Keratinocyte (primary cell): ENCODE results near the gene TENT4B.

Source experiments
- CTCF ChIP-seq, 3 experiments: IDR thresholded peaks in 1 of 3; conservative IDR thresholded peaks in 1 of 3; optimal IDR thresholded peaks in 1 of 3; 2 replicates in 2 of 3; 3 replicates in 1 of 3; pipeline versions ENCODE3 to v1.5.1; 2011; ENCODE audit warnings: low read length in 3 of 3, mild to moderate bottlenecking in 3 of 3, moderate library complexity in 2 of 3, control low read depth in 1 of 3, inconsistent platforms in 1 of 3; ENCODE audit not compliant: insufficient read depth in 2 of 3; ENCODE audit errors: extremely low read depth in 1 of 3
- EZH2 ChIP-seq: IDR thresholded peaks from one replicate; pipeline ENCODE4 v1.6.1; 2012; ENCODE audit warnings: inconsistent platforms, mild to moderate bottlenecking, low read length, moderate library complexity

- TF ChIP-seq CTCF (optimal IDR thresholded peaks at IDR 0.05 in 1 of 3, IDR thresholded peaks at IDR 0.05 in 1 of 3, conservative IDR thresholded peaks at IDR 0.05 in 1 of 3; ENCODE audit: extremely low read depth in 1 of 3, insufficient read depth in 2 of 3, low read length in 3 of 3) (no peak), EZH2 (no peak)
These were observed 51.5 kb downstream of the TENT4B start for GRCh38 chr16:50204453-50205108.
